ENCODE measurements around the gene EFNA5. TPM values are rescaled to one million over a fixed set of nuclear protein-coding genes. Genes with fewer than 3 reads are reported as not detected.

EFNA5 gene
- total and polyA plus RNA-seq, 2 experiments from 2014 or later: 7.5 to 10.1 TPM

DNA sequence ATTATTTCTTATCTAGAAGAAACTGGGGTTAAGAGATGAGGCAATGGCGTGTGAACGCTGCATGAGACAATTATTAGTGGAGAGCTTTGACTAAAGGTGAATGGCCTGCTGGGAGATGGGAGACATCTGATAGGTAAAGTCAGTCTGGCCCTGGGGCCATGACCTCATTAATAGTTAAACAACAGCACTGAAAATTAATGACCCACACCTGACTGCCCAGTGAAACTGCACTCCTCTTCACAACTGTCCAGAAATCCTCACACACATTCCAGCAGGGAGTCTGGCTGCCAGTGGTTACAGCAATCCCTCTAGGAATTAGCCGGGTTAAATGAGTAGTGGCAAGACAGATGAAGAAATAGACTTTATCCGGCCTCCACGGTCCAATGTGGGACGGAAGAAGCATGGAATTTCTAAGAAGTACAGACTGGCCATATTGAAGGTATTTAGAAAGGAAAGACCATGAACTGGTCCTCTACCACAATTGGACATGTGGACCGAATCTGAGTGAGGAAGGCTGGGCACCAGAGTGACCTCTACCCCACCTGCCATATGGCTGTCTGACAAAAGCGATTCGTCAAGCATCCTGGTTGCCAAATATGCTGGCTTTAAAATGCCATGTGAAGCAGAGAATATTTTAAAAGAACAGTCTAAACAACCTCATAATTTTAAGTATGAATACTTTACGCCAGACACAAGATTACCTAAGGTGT is 138.4 kb downstream of the EFNA5 start (continued):
- TF ChIP-seq ETS1 (IDR thresholded peaks at IDR 0.05) (no peak), CREB1 (CRISPR knock-in tag; IDR thresholded peaks at IDR 0.05; ENCODE audit: low read depth) (no peak), EZH2phosphoT487 (IDR thresholded peaks at IDR 0.05; ENCODE audit: unreplicated experiment) (no peak), ZNF331 (CRISPR knock-in tag; IDR thresholded peaks at IDR 0.05; ENCODE audit: low read depth) (no peak), JUNB (IDR thresholded peaks at IDR 0.05; ENCODE audit: unreplicated experiment) (no peak), NANOG (IDR thresholded peaks at IDR 0.05; ENCODE audit: borderline replicate concordance) (no peak)
- TF ChIP-seq, protein P1, sequence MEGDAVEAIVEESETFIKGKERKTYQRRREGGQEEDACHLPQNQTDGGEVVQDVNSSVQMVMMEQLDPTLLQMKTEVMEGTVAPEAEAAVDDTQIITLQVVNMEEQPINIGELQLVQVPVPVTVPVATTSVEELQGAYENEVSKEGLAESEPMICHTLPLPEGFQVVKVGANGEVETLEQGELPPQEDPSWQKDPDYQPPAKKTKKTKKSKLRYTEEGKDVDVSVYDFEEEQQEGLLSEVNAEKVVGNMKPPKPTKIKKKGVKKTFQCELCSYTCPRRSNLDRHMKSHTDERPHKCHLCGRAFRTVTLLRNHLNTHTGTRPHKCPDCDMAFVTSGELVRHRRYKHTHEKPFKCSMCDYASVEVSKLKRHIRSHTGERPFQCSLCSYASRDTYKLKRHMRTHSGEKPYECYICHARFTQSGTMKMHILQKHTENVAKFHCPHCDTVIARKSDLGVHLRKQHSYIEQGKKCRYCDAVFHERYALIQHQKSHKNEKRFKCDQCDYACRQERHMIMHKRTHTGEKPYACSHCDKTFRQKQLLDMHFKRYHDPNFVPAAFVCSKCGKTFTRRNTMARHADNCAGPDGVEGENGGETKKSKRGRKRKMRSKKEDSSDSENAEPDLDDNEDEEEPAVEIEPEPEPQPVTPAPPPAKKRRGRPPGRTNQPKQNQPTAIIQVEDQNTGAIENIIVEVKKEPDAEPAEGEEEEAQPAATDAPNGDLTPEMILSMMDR (conservative IDR thresholded peaks at IDR 0.05; ENCODE audit: low read depth in 2 of 2): no peak

- H3K9me3 Mint-ChIP-seq: no peaks in the 10 kb centered on the region
- no peaks in the 10 kb centered on the region for H3K36me3 Mint-ChIP-seq (ENCODE audit: low read depth)
- DNase-seq (ENCODE audit: low spot score): no peak
- Histone ChIP-seq H3K27ac (ENCODE audit: low read depth) (no peak overlapping the region), H3K4me2 (no peak overlapping the region), H3K4me1 (ENCODE audit: insufficient read depth) (peaks cover 17% of the 10 kb centered on the region), H3F3A (replicated peaks; ENCODE audit: low read depth) (no peaks in the 10 kb centered on the region), H3K27me3 (ENCODE audit: insufficient read depth) (no peaks in the 10 kb centered on the region), H2AFZ (no peak overlapping the region), H4K20me1 (replicated peaks; ENCODE audit: insufficient read depth) (no peaks in the 10 kb centered on the region; the same call in 1 of the 2 replicates), H3K4me3 (no peak overlapping the region), H3K79me2 (replicated peaks; ENCODE audit: insufficient read depth) (peaks cover 5% of the 10 kb centered on the region; the same call in 1 of the 2 replicates), H3K9me2 (ENCODE audit: insufficient read depth) (no peaks in the 10 kb centered on the region), H3K36me3 (ENCODE audit: insufficient read depth) (no peaks in the 10 kb centered on the region)
- H3K4me3 Mint-ChIP-seq: no peak overlapping the region
- no peak overlapping the region for H3K27ac Mint-ChIP-seq
- H3K4me1 Mint-ChIP-seq: peaks cover 38% of the 10 kb centered on the region
- no peak for ATAC-seq
- H3K27me3 Mint-ChIP-seq (ENCODE audit: insufficient read depth, low read depth, poor library complexity): peaks cover 5% of the 10 kb centered on the region
- TF ChIP-seq STAT1 (IDR thresholded peaks at IDR 0.05; ENCODE audit: unreplicated experiment) (no peak), EZH2phosphoT487 (IDR thresholded peaks at IDR 0.05; ENCODE audit: unreplicated experiment) (no peak), EZH2 (IDR thresholded peaks at IDR 0.05; ENCODE audit: low read depth, unreplicated experiment) (no peak), NANOG (IDR thresholded peaks at IDR 0.05; ENCODE audit: borderline replicate concordance) (no peak), POLR2AphosphoS5 (IDR thresholded peaks at IDR 0.05; ENCODE audit: low read depth) (no peak), ZNF114 (CRISPR knock-in tag; IDR thresholded peaks at IDR 0.05) (no peak), ETS1 (IDR thresholded peaks at IDR 0.05) (no peak), ZNF462 (CRISPR knock-in tag; IDR thresholded peaks at IDR 0.05) (no peak), JUNB (IDR thresholded peaks at IDR 0.05; ENCODE audit: unreplicated experiment) (no peak), CREB1 (CRISPR knock-in tag; IDR thresholded peaks at IDR 0.05; ENCODE audit: low read depth) (no peak), ZNF331 (CRISPR knock-in tag; IDR thresholded peaks at IDR 0.05; ENCODE audit: low read depth) (no peak)
Measured at GRCh38 chr5:107531308-107531707, 139.4 kb downstream of the EFNA5 start.
